ENCODE results near the gene SPIRE2. TPM values are rescaled to one million over a fixed set of nuclear protein-coding genes. Genes with fewer than 3 reads are reported as not detected.
A peak's percentile ranks its signal among the peaks of the same experiment; 100 is the strongest.

Gene SPIRE2
- total and polyA plus RNA-seq, 2 of the 13 experiments (the other 11 are each of a cell fraction or from before 2014, with no cell fraction given), result 13.3 to 37.5 TPM

- ATAC-seq, result peak; percentile 46
- TF ChIP-seq SKIL (CRISPR knock-in tag; IDR thresholded peaks at IDR 0.05; ENCODE audit: borderline replicate concordance), result peak; percentile 74
- TF ChIP-seq SOX13 (IDR thresholded peaks at IDR 0.05), result no peak
- peak in 1 of 2 experiments; percentile 77; a peak in 2 of 4 replicates for TF ChIP-seq SOX13 (CRISPR knock-in tag; conservative IDR thresholded peaks at IDR 0.05 in 1 of 2, IDR thresholded peaks at IDR 0.05 in 1 of 2)
- TF ChIP-seq GLMP (CRISPR knock-in tag; IDR thresholded peaks at IDR 0.05; ENCODE audit: borderline replicate concordance), result no peak
- peak; percentile 9; the same call in 1 of the 2 replicates for TF ChIP-seq PAXIP1 (CRISPR knock-in tag; conservative IDR thresholded peaks at IDR 0.05)
- no peak; the same call in 1 of the 2 replicates for TF ChIP-seq WIZ (CRISPR knock-in tag; IDR thresholded peaks at IDR 0.05)
- TF ChIP-seq ATF5 (CRISPR knock-in tag; IDR thresholded peaks at IDR 0.05; ENCODE audit: low read depth), result peak; percentile 16; the same call in 1 of the 2 replicates
- no peak for TF ChIP-seq ZNF740 (CRISPR knock-in tag; IDR thresholded peaks at IDR 0.05)
- no peak for TF ChIP-seq EED (CRISPR knock-in tag; IDR thresholded peaks at IDR 0.05)
Observed at GRCh38 chr16:89918453-89919347, 90.4 kb downstream of the SPIRE2 start, which contains the start of gene MC1R. Gene MC1R, plus strand, starts transcription at chr16:89918862. Its CDS starts 397 bp downstream, at chr16:89919259.

More at GRCh38 chr16:89918453-89919347, 90.4 kb downstream of the SPIRE2 start, which contains the start of gene MC1R:
- ChIA-PET POLR2A (interaction anchor here (0.5 to 2.4 kb wide), 26 partner anchors 9 to 224 kb away, joined by 3 to 25 read pairs (median 4); partner anchors contain the start of genes DEF8, FANCA, SPIRE2 and TCF25), CTCF (ENCODE audit: low intra/inter-chr PET ratio, low total read pairs) (interaction anchor here (0.9 kb wide), 1 partner anchor 8 kb away, joined by 4 read pairs; no protein-coding TSS in a partner anchor)
- Histone ChIP-seq H3K27ac (ENCODE audit: extremely low read length, insufficient read depth, low read length) (peak within 1 kb of the TSS; percentile 77), H3K79me2 (ENCODE audit: insufficient read depth, low read length) (peaks cover 23% of the 10 kb centered on the region), H3K4me3 (replicated peaks in 1 of 3; ENCODE audit: insufficient read depth in 1 of 3, low read depth in 2 of 3, low read length in 3 of 3) (peak within 1 kb of the TSS; percentile 45 to 90 (median 49)), H3K4me1 (ENCODE audit: insufficient read depth, low read length) (peaks cover 79% of the 10 kb centered on the region), H3K9me3 (ENCODE audit: low read length) (no peaks in the 10 kb centered on the region), H3K4me2 (ENCODE audit: low read depth, low read length) (peak within 1 kb of the TSS; percentile 98), H4K20me1 (ENCODE audit: insufficient read depth, low read length) (no peaks in the 10 kb centered on the region; the same call in 1 of the 2 replicates), H3K27me3 (ENCODE audit: control insufficient read depth in 1 of 2, insufficient read depth in 2 of 2, low read length in 2 of 2) (no peaks in the 10 kb centered on the region; a peak in 1 of 5 replicates), H2AFZ (ENCODE audit: low read length) (no peak within 1 kb of the TSS), H3K9ac (ENCODE audit: insufficient read depth, low read depth, low read length) (peak within 1 kb of the TSS; percentile 97), H3K36me3 (replicated peaks in 1 of 2; ENCODE audit: control insufficient read depth in 1 of 2, insufficient read depth in 2 of 2, low read length in 2 of 2) (no peaks in the 10 kb centered on the region)
- BruUV-seq (replicated peaks), result no TSS peak
- FAIRE-seq, result peak; percentile 93
- WGBS (ENCODE audit: low lambda C conversion rate), result 4% methylated on average over 17 of the region's 23 CpGs
- peak; percentile 88 for DNase-seq (ENCODE audit: low spot score)
- in situ Hi-C loops (cut with HindIII; ENCODE audit: extremely low pct_ligation_motif_present, low pct_unique_long_range_greater_than_20kb), result no loop called here
- intact Hi-C loops (cut with micrococcal nuclease; ENCODE audit: unreplicated experiment), result loop anchor here (2.0 to 5.0 kb wide), 2 partner anchors 44 to 216 kb away; partner anchors contain the start of gene SPATA2L

Data from HepG2 (cell line).